Effector memory CD4-positive, alpha-beta T cell (primary cell): ENCODE measurements around the gene ZP1.
A peak's percentile ranks its signal among the peaks of the same experiment; 100 is the strongest.

Experiments used
- DNase-seq, 3 donors: peaks; one replicate each; pipeline ENCODE4 v3.0.0-alpha.2; 2020
- H3K27ac ChIP-seq: 2 replicates; pipeline ENCODE4 v1.7.0; 2013; ENCODE audit warnings: mild to moderate bottlenecking, low read length, moderate library complexity; ENCODE audit not compliant: insufficient read depth, poor library complexity, severe bottlenecking
- H3K27me3 ChIP-seq: replicated peaks from 2 replicates; pipeline ENCODE4 v1.7.0; 2013; ENCODE audit warnings: mild to moderate bottlenecking, low read length; ENCODE audit not compliant: insufficient read depth, control insufficient read depth, poor library complexity, severe bottlenecking
- H3K36me3 ChIP-seq: 2 replicates; pipeline ENCODE4 v1.7.0; 2013; ENCODE audit warnings: mild to moderate bottlenecking, low read length, moderate library complexity; ENCODE audit not compliant: control insufficient read depth, insufficient read depth
- H3K4me1 ChIP-seq: 2 replicates; pipeline ENCODE4 v1.7.0; 2013; ENCODE audit warnings: low read length, mild to moderate bottlenecking; ENCODE audit not compliant: control insufficient read depth, insufficient read depth, poor library complexity, severe bottlenecking
- H3K4me3 ChIP-seq: 2 replicates; pipeline ENCODE4 v1.7.0; 2013; ENCODE audit warnings: low read length, low read depth, mild to moderate bottlenecking; ENCODE audit not compliant: insufficient read depth, poor library complexity, severe bottlenecking
- H3K9me3 ChIP-seq: 2 replicates; pipeline ENCODE4 v1.7.0; 2013; ENCODE audit warnings: mild to moderate bottlenecking, low read length, moderate library complexity; ENCODE audit not compliant: control insufficient read depth

ZP1 gene

DNA sequence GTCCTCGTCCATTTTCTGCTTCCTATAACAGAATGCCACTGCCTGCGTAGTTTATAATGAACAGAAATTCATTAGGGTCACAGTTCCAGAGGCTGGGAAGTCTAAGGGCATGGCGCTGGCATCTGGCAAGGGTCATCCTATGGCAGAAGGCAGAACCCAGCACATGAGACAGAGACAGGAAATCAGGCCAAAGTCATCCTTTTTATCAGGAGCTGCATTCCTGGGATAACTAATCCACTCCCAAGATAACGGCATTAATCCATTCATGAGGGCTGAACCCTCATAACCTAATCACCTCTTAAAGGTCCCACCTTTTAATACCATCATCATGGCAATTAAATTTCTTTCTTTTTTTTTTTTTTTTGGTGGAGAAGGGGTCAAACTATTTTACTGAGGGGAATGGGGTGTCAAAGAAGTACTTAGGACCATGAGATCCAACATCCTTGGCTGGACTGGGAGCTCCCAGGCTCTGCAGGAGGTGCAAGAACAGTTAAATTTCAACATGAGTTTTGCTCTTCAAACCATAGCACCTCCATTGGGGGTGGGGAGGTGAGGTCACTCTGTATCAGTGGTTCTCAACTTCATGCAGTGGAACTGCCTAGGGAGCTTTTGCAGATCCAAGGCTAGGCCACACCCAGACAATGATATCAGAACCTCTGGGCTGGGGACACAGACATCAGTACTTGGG is 51.1 kb downstream of the ZP1 start:
- Histone ChIP-seq H3K4me3 (no peak overlapping the region), H3K9me3 (no peaks in the 10 kb centered on the region), H3K4me1 (peaks cover 17% of the 10 kb centered on the region), H3K27me3 (no peaks in the 10 kb centered on the region), H3K27ac (no peak overlapping the region), H3K36me3 (peaks cover 39% of the 10 kb centered on the region)
- no peak for DNase-seq

DNA sequence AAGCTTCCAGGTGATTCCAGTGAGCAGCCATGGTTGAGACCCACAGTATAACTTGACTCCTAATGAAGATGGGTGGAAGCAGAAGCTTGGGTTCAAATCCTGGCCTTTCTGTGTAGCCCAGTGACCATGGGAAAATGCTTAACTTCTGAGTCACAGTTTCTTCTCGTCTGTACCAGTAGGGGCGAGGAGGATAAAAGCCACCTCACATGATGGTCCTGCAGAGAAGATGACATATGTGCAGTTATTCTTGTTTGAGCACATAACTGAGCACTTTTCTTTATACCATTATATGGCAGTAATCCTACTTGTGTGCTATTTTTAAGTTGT is 51.6 kb downstream of the ZP1 start:
- H3K9me3 ChIP-seq, result no peaks in the 10 kb centered on the region
- no peak overlapping the region for H3K27ac ChIP-seq
- no peak overlapping the region for H3K4me3 ChIP-seq
- H3K27me3 ChIP-seq, result peaks cover 4% of the 10 kb centered on the region
- DNase-seq, result no peak
- H3K36me3 ChIP-seq, result peaks cover 39% of the 10 kb centered on the region
- H3K4me1 ChIP-seq, result peaks cover 17% of the 10 kb centered on the region

- H3K27ac ChIP-seq, result no peak overlapping the region
Measured at GRCh38 chr11:60919320-60919719, 52.0 kb downstream of the ZP1 start.

DNA sequence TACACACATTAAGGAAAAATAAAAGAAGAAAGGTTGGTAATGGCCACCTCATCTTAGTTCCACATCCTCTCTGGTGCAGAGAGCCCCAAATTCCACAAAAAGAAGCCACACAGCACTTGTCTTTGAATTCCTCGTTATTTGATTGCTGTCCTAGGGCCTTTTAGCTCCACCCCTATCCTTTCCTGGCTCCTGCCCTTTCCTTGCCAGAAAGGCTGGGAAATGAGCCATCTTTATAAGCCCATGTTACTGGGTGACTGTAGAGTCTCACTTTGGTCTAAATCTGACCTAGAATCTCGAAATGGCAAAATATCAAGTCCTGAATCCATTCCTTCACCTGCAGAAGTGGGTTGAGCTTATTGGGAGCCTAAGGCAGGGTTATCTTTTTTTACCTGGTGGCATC is 52.6 kb downstream of the ZP1 start:
- Histone ChIP-seq H3K27me3 (peaks cover 15% of the 10 kb centered on the region), H3K27ac (no peak overlapping the region), H3K9me3 (no peaks in the 10 kb centered on the region), H3K36me3 (peaks cover 39% of the 10 kb centered on the region), H3K4me3 (no peak overlapping the region), H3K4me1 (peaks cover 20% of the 10 kb centered on the region)
- DNase-seq, result no peak

More at GRCh38 chr11:60919320-60919719, 52.0 kb downstream of the ZP1 start:
- Histone ChIP-seq H3K9me3 (no peaks in the 10 kb centered on the region), H3K4me1 (peaks cover 20% of the 10 kb centered on the region), H3K4me3 (no peak overlapping the region), H3K36me3 (peaks cover 39% of the 10 kb centered on the region), H3K27me3 (peaks cover 9% of the 10 kb centered on the region)
- DNase-seq, result no peak

DNA sequence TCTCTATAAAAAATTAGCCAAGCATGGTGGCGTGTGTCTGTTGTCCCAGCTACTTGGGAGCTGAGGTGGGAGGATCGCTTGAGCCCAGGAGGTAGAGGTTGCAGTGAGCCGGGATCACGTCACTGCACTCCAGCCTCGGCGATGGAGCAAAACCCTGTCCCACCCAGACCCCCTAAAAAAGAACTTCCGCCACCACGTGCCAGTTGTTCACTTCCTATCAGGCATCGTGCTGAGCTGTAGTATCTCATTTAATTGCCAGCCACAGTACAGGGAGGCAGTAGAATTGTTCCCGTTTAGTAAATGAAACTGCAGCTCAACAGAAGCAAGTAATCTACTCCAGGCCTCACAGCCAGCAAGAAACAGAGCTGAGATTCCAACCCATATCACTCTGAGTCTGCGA is 53.9 kb downstream of the ZP1 start:
- Histone ChIP-seq H3K4me1 (peaks cover 15% of the 10 kb centered on the region), H3K27me3 (peaks cover 20% of the 10 kb centered on the region), H3K27ac (no peak overlapping the region), H3K36me3 (peaks cover 39% of the 10 kb centered on the region), H3K4me3 (no peak overlapping the region), H3K9me3 (no peaks in the 10 kb centered on the region)
- no peak for DNase-seq

GRCh38 chr11:60921777-60922335 is 54.5 kb downstream of the ZP1 start:
- H3K27ac ChIP-seq, result no peak overlapping the region
- H3K4me3 ChIP-seq, result no peak overlapping the region
- H3K4me1 ChIP-seq, result peaks cover 15% of the 10 kb centered on the region
- peaks cover 39% of the 10 kb centered on the region for H3K36me3 ChIP-seq
- DNase-seq, result no peak
- no peaks in the 10 kb centered on the region for H3K9me3 ChIP-seq
- peaks cover 20% of the 10 kb centered on the region for H3K27me3 ChIP-seq

- H3K27me3 ChIP-seq, result peaks cover 20% of the 10 kb centered on the region
- peaks cover 39% of the 10 kb centered on the region for H3K36me3 ChIP-seq
Measured at GRCh38 chr11:60922906-60923305, 55.6 kb downstream of the ZP1 start.

GRCh38 chr11:60923326-60923725 is 56.0 kb downstream of the ZP1 start:
- no peak for DNase-seq
- Histone ChIP-seq H3K36me3 (peaks cover 39% of the 10 kb centered on the region), H3K27ac (no peak overlapping the region), H3K4me1 (peaks cover 15% of the 10 kb centered on the region), H3K9me3 (no peaks in the 10 kb centered on the region), H3K27me3 (peaks cover 20% of the 10 kb centered on the region), H3K4me3 (no peak overlapping the region)

More at GRCh38 chr11:60922906-60923305, 55.6 kb downstream of the ZP1 start:
- DNase-seq, result no peak
- Histone ChIP-seq H3K9me3 (no peaks in the 10 kb centered on the region), H3K4me3 (no peak overlapping the region), H3K4me1 (peaks cover 15% of the 10 kb centered on the region), H3K27ac (no peak overlapping the region)

DNA sequence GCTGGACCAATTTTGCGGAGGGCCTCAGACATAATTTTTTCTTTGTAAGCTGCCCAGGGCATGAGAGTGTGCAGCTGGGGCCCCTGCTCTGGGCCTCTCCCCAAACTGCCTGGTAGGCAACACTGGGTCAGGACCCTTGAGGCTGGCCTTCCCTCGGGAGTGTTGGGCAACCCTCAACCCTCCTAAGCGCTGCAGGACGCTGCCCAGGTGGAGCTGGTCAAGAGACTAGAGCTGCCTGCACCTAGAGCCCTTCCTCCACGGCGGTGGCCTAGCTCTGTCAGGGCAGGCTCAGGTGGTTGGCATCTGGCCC is 56.4 kb downstream of the ZP1 start:
- Histone ChIP-seq H3K36me3 (peaks cover 39% of the 10 kb centered on the region), H3K27ac (no peak overlapping the region), H3K4me1 (peaks cover 15% of the 10 kb centered on the region), H3K4me3 (no peak overlapping the region), H3K9me3 (no peaks in the 10 kb centered on the region), H3K27me3 (peaks cover 20% of the 10 kb centered on the region)
- no peak for DNase-seq

- DNase-seq, result no peak
- peaks cover 38% of the 10 kb centered on the region for H3K36me3 ChIP-seq
- H3K4me3 ChIP-seq, result peak within 1 kb of the TSS; percentile 51
- peaks cover 15% of the 10 kb centered on the region for H3K4me1 ChIP-seq
- no peak within 1 kb of the TSS for H3K27ac ChIP-seq
- no peaks in the 10 kb centered on the region for H3K9me3 ChIP-seq
- H3K27me3 ChIP-seq, result peaks cover 20% of the 10 kb centered on the region
Measured at GRCh38 chr11:60924110-60924905, 57.0 kb downstream of the ZP1 start, which contains the start of gene TMEM132A. Gene TMEM132A, plus strand, starts transcription at chr11:60924460. Its CDS starts 174 bp downstream, at chr11:60924634.
